ENCODE measurements around the gene IGBP1.

DNA sequence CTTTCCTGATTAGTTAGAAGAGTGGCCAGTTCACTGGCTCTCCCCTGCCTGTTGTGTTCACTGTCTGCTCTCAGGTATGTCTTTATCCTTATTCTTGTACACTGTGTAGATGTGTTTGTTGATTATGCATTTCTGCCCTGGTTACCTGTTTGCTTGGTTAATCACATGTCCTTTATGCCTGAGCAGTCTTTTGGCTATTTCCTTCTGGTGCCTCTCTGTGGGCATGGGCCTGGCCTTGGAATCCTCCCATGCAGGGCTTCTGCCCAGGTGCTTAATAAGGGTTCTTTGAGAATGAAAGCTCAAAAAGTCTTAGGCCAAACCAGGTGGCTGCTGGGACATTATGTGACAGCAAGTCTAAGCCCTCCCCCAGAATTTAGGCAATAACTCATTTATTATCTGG is 44.5 kb upstream of the IGBP1 start:
- no peak for TF ChIP-seq SIN3A (IDR thresholded peaks at IDR 0.05; ENCODE audit: borderline replicate concordance, insufficient read depth, low read length)
- TF ChIP-seq POLR2AphosphoS5 (IDR thresholded peaks at IDR 0.05; ENCODE audit: low read depth, low read length): no peak
